Ovary (tissue), 3 donors: ENCODE results near the gene ESD.

Experiments
- EP300 ChIP-seq: sonication (generic); formaldehyde crosslinking; IDR thresholded peaks from one replicate; pipeline ENCODE4 v1.6.1; 2017; ENCODE audit warnings: antibody characterized with exemption
- POLR2A ChIP-seq: fragments of 450-650 bp; IDR thresholded peaks from one replicate; pipeline ENCODE4 v1.6.1; 2017; ENCODE audit warnings: antibody characterized with exemption, mild to moderate bottlenecking, moderate library complexity
- TF ChIP-seq, protein P1 (sequence below), 3 donors: fragments of 450-650 bp in 2 of 3; fragments of 200-600 bp in 1 of 3; IDR thresholded peaks; one replicate each; pipeline versions ENCODE4 v1.5.1 to v1.8.0; 2016 to 2022; ENCODE audit warnings: antibody characterized with exemption in 3 of 3, mild to moderate bottlenecking in 1 of 3
- donor health status: DM: no; HTN: no; CAD: no.

DNA sequence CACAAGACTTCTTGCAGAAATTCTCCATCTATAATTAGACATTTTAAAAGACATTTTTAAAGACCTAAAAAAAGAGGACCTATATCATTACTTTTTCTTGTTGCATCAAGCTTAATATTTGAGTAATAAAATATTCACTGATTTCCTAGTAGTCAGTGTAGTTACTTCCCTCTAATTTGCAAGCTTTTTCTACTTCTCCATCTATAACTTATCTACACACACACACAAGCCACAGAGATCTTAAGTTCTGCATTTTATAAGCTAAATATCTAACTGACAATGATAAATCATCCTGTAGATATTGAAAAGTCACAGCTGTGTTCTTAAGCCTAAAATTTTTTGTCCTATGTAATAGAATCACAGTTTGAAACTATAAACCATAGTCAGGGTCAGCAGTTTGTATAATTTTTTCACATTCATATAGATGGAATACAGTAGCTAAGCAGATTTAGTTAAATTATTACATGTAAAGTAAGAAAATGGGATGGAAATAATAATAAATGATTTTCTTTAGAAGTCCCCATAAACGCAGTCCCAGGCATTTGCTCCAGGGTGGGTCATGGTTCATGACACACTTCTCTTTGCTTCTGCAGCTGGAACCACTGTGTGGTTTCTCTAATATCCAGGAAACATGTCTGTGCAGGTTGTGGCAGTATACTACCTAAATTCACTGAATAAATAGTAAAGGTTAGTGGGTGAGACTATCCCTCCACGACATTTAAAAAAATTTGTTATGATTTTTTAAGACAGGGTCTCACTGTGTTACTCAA, 60.2 kb downstream of the ESD start:
- TF ChIP-seq, protein P1, sequence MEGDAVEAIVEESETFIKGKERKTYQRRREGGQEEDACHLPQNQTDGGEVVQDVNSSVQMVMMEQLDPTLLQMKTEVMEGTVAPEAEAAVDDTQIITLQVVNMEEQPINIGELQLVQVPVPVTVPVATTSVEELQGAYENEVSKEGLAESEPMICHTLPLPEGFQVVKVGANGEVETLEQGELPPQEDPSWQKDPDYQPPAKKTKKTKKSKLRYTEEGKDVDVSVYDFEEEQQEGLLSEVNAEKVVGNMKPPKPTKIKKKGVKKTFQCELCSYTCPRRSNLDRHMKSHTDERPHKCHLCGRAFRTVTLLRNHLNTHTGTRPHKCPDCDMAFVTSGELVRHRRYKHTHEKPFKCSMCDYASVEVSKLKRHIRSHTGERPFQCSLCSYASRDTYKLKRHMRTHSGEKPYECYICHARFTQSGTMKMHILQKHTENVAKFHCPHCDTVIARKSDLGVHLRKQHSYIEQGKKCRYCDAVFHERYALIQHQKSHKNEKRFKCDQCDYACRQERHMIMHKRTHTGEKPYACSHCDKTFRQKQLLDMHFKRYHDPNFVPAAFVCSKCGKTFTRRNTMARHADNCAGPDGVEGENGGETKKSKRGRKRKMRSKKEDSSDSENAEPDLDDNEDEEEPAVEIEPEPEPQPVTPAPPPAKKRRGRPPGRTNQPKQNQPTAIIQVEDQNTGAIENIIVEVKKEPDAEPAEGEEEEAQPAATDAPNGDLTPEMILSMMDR (IDR thresholded peaks at IDR 0.05) = no peak
- TF ChIP-seq EP300 = no peak
- no peak for TF ChIP-seq POLR2A
